ENCODE results near the gene PPP1R12B.
"Not testable (repeated sequence)": the region's sequence is repeated elsewhere in the genome, so short reads cannot be mapped to it uniquely, and the experiment has no call there.

PPP1R12B gene

DNA sequence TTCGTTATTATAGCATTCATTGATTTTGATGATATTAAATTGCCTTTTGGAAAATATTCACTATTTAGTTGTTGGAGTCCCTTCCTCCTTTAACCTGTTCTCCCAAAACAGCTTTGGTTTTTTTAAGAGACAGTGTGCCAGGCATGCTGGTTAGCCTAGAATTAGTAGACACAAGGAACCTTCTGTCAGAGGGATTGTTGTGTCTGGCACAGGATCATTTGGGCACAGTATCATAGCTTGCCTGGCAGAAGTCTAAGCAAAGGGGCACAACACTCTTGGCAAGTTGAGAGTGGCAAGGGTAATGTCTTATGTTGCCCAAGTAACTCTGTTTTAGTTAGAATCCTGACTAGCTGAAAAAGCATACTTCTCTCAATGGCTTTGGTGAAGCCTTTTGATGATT lies 49.9 kb downstream of the PPP1R12B start:
- not testable (repeated sequence) for DNase-seq (ENCODE audit: low spot score)

DNA sequence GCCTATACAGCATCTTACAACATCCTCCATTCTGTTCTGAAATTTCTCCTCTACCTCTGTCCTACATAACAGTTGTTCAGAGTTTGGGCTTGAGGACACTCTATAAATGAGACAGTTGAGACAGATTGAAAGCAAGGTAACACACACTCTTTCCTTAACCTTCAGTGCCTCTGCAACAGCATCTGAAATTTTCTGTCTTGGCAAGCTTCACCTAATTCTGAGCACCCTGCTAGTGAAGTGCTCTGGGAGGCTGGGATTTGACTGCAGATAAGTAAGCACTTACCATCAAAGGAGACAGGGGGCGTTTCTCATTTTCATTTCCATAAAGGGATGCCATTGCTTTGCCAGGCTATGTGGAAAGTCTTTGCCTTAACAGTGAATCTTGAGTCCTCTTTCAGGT lies 53.3 kb downstream of the PPP1R12B start:
- not testable (repeated sequence) for DNase-seq (ENCODE audit: low spot score)

DNA sequence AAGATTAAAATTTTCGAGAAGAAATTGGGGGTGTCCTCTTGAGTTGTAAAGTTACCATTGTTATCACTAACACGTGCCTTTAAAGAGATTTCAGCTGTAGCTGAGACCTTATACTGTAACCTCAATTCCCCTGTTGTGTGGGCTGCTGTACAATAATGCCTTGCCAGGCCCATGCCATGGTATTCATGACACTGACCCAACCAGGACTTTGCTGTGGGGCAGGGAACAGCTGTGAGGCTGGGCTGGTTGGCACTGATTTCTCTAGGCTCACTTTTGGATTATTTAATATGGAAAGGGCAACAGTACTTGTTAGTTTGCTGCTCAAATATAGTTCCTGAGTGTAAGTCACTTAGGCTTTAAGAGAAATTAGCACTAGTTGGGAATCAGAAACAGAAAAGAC lies 54.9 kb downstream of the PPP1R12B start:
- DNase-seq (ENCODE audit: low spot score) = not testable (repeated sequence)

DNA sequence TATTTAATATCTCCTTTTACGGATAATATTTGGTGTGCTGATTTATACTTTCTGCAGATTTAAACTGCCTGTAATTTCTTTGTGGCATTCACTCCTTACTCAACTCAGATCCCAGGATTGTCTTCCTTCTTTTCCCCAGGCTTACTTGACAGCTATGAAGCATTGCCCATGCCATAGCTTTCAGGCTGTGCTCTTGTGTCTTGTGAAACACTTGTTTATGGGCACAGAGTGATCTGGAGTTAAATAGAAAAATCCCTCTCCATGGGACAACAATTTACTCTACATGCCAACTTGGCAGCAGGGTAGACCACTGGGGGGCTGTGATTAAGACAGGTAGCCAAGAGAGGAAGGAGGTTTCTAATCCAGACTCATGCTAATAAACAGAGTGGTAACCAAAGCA lies 57.4 kb downstream of the PPP1R12B start:
- no peak for DNase-seq (ENCODE audit: low spot score)

DNA sequence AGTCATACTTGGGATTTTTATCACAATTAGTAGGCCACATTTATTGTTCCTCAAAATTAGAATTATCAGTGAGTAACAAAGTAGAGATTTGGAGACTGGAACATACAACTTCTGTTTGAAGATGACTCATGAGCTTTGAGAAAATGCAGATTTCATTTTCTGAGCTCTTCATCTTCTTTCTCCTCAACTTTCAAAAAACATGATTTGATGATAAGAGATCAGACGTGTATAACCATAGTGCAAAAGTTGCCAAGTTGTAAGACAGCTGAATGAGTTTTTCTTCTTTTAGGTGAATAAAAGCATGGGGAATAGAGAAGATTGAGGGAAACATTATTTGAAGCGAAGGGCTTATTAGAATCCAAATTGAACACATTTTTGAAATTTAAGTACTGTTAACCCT lies 58.4 kb downstream of the PPP1R12B start:
- DNase-seq (ENCODE audit: low spot score) = not testable (repeated sequence)

DNA sequence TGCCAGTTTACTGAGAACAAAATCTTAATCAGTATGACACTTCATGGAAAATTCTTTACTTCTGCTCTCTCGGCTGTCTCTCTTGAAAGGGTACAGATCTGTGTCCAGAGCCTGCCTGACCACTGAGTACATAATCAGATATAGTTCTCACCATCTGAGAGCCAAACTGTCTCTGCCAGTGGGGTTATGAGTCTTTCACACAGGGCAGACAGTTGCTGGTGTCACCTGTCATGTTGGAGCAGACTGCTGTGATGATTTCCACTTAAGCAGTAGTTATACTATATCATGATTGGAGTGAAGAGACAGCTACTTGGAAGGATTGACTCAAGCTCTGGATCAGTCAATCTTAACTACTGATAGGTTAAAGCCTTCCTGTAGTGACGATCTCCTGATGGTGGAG lies 58.9 kb downstream of the PPP1R12B start:
- not testable (repeated sequence) for DNase-seq (ENCODE audit: low spot score)

DNA sequence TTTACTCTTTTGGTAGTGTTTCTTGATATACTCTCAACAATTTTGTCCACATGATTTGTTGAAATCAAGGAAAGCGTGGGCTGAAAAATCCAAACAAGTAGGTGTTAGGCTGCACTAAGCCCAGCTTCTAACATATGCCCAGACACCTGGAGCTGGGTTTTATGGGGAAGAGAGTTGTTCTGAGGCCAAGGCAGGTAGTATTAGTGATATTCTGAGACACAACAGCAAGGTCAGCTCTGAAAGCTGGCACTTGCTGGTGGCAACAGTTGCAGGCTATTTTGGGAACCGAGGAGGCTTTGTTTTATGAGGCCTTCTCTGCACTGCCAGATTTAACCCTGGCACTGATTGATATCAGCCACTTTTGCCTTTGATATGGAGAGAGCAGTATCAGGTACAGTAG lies 61.8 kb downstream of the PPP1R12B start:
- not testable (repeated sequence) for DNase-seq (ENCODE audit: low spot score)

DNA sequence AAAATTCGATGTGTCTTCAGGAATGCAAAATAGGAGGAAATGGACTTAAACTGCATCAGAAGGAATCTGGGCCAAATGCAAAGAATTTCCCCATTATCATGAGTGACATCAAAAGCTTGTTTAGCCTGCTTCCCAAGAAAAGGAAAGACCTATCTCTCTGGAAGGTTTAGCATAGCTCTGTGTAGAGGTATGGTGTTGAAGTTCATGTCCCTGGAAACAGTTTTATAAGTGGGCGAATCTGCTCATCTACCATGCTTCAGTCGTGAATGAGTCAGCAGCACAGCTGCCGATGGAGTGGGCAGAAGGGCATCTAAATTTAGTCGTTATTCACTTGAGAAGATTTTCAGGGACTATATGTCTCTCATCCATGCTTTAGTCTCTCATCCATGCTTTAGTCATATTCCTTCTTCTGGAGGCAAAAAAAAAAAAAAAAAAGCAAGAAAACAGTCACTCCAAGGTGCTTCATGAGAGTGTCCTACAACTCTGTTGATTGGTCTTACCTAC lies 62.4 kb downstream of the PPP1R12B start:
- DNase-seq (ENCODE audit: low spot score) = not testable (repeated sequence)

DNA sequence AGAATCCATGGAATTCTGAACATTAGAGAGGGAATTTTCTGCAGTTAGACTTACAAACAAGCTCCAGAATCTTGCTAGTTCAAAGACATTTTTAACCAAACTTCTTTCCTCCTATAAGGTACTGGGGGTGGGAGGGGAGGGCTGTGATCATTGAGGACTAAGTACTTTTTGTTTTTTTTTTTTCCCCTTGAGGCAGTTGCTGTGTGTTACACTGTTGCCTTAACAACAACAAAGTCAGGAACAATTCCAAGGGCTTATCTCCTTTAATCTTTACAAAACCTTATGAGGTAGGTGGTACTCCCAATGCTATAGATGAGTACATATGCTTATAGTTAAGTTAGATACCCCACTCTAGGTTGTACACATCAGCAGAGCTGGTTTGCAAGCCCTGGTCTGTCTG lies 62.9 kb downstream of the PPP1R12B start:
- no peak for DNase-seq (ENCODE audit: low spot score)

DNA sequence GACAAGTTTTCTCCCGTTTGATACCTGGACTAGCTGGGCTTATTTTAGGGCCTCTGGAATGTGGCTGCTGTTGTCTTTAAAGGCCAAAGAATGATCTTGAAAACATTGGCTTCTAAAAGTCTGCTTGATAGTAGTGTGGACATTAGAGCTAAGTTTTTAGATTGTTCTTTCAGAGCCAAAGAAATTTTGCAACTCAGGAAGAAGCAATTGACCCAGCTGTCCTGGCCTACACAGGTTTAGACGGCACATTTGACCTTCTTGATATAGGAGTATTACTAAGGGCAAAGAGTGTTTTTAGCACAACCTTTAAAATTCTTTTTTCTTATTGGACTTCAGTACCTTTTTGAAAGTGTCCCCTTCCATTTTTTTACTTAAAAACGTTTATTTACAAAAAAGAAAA lies 63.9 kb downstream of the PPP1R12B start:
- DNase-seq (ENCODE audit: low spot score) = not testable (repeated sequence)

DNA sequence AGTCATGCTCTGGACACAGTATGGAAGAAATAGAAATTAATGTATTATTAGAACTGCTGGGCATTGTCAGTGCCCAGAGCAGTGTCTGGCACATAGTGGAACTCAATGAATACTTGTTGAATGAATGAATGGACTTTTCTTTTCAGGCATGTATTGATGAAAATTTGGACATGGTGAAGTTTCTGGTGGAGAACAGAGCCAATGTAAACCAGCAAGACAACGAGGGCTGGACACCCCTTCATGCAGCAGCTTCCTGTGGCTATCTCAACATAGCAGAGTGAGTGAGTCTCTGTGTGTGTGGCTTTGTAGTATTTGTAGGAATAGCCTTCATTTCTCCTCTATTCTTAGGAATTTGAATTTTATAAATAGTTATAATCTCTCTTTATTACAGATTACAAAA lies 68.1 kb downstream of the PPP1R12B start:
- DNase-seq (ENCODE audit: low spot score) = no peak

DNA sequence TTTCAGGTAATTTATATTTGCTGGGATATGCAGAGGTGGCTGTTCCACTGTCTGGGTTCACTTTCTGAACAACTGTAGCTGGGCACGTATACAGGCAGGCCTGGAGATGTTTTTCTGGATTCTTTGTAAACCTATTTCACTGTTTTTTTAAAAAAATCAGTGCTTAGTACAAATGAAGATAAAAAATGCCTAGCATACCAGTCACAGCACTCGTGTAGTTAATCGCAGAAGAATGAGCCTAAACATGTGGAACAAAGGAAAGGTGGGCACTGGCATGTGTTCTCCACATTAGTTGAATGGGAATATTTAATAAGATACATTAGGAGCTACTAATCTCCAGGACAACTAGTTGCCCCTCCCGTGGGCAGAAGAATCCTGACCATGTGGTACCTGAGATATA lies 68.6 kb downstream of the PPP1R12B start:
- DNase-seq (ENCODE audit: low spot score) = not testable (repeated sequence)

DNA sequence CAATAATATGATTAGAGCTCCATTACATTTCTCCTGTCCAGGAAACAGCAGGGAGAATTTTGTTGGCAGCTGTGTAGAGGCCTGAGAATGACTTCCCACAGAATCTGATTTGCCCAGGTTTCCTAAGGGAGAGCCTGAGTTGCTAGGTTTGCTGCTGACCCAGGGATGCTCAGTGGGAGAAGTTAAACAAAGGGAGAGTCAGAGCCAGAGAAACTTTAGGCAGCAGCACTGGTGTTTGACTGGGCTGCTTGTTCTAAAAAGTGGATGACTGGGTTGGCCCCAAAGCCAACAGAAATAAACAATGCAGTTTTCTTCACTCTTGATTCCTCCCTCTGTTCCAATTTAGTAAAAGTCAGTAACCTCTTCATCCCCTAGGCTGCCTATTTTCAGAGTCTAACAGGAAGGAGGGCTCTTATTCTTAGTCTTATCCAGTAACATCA lies 69.3 kb downstream of the PPP1R12B start:
- DNase-seq (ENCODE audit: low spot score) = not testable (repeated sequence)

DNA sequence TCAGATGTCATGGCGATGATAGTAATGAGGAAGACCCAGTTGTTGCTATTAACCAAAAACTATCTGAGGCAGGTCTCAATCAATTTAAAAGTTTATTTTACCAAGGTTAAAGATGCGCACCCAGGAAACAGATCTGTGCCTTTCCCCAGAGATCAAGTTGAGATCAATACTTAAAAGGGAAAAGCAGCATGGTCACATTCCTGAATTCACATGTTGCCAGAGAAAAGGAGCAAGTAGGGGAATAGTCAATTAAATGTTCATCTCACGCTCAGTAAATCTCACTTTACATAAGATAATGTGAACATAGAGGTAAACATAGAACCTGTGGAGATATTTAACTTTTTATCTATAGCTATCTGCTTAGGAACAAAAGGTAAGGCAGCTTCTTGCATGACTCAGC lies 71.2 kb downstream of the PPP1R12B start:
- not testable (repeated sequence) for DNase-seq (ENCODE audit: low spot score)

DNA sequence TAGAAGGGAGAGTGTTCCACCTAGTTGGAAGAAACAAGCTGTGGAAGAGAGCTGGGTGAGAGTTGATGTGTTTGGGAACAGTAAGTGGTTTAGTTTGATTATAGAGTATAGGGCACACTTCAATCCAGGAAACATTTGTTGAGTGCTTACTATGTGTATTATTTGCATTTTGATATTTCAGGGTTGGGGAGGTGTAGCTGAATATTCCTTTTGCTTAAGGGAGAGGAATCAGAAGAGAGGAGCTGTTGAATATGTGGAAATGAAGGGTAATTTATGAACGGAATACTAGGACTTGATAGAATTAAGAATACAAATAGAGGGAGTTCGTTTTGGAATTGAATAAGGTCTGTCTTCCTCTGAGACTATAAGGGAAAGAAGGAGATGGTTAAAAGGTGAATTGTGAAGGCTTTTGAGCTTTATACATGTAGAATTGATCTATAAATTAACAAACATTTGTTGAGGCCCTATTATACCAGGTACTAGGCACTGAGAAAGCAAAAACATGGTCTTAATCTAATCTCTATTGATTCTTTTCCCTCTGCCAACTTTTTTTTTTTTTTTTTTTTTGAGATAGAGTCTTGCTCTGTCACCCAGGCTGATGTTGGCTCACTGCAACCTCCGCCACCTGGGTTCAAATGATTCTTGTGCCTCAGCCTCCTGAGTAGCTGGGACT lies 72.1 kb downstream of the PPP1R12B start:
- not testable (repeated sequence) for DNase-seq (ENCODE audit: low spot score)

DNA sequence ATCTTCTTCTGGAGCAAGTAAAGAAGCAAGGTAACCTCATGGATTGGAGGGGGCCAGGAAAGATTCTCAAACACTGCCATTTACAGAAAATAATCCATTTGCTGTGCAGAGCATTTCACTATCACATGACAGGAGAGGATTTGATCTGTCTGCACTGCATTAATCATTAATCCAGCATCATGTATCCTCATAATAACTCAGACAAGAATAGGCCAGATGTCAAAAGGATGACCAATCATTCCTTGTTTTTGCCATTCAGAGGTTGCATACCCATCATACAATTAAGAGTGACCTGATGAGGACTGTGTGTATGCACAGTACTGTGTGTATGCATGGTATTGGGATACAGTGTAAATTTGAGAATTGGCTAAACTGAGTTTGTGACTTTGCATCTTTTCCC lies 74.2 kb downstream of the PPP1R12B start:
- DNase-seq (ENCODE audit: low spot score) = not testable (repeated sequence)

DNA sequence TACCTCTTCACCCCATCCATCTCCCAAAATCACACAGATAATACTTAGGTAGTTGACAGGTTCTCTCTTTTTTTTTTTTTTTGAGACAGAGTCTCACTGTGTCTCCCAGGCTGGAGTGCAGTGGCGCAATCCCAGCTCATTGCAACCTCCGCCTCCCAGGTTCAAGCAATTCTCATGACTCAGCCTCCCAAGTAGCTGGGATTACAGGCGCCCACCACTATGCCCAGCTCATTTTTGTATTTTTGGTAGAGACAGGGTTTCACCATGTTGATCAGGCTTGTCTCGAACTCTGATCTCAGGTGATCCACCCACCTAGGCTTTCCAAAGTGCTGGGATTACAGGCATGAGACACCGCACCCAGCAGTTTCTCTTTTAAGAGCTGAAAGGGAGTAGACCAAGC lies 75.8 kb downstream of the PPP1R12B start:
- not testable (repeated sequence) for DNase-seq (ENCODE audit: low spot score)

DNA sequence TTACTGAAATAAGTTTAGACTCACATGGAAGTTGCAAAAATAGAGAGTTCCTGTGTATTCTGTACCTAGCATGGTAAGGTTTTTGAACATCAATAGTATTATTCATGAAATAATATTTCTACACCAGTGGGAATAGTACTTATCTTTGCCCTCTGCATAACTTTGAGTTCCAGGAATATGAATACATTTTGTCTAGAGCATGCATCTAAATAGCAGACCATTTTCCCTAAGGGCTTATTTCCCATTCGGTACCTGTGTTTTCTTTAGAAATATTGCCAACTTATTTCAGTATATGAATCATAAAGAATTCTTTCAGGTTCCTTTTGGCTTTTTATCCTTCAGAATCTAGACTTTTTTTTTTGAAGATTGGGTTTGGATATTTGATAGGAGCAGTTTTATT lies 81.6 kb downstream of the PPP1R12B start:
- DNase-seq (ENCODE audit: low spot score) = not testable (repeated sequence)

DNA sequence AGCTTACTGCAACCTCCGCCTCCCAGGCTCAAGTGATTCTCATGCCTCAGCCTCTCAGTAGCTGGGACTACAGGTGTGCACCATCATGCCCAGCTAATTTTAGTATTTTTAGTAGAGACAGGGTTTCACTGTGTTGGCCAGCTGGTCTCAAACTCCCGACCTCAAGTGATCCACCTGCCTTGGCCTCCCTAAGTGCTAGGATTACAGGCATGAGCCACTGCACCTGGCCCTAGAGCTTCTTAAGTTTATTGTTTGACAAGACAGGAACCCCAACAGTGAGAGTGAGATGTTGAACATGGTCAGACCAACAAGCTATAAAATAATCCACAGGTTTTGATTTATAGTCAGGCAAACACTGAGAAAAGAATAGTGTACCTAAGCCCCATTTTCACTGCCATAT lies 83.8 kb downstream of the PPP1R12B start:
- not testable (repeated sequence) for DNase-seq (ENCODE audit: low spot score)

DNA sequence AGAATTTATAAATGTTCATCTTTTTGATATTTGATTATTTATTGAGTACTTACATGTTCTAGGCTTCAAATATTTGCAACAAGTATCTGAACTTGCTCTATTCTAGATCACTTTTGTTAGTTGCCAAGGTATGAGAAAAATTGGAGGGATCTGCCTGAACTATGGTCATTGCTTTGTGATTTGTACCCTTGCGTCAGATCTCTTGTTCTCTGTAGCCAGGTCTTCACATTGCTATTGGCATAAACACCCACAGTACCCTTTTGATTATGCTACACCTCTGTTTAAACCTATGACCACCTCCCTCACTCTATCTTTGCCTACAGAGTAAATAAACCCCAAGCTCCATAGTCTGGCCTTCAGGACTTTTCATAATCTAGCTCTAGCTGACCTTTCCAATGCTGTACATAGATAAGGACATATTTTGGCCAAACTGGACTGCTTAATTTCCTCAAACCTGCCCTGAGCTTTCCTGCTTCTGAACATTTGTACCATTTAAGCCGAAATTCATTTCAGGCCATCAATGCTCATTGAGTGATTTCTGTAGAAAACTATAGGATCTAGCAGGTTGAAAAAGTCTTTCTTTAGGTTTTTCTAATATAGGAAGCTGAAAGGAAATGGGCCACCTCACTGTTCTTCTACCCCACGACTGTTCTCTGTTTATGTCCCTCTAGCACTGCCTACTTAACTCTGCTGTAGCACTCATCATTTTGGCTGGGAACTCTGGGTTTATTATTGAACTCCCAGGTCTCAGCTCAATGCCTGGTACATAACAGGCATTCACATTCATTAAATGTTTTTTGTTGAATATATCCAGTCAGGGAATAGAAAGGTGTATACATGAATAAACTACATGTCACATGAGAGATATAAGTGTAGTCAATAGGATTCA lies 84.9 kb downstream of the PPP1R12B start:
- DNase-seq (ENCODE audit: low spot score) = no peak

DNA sequence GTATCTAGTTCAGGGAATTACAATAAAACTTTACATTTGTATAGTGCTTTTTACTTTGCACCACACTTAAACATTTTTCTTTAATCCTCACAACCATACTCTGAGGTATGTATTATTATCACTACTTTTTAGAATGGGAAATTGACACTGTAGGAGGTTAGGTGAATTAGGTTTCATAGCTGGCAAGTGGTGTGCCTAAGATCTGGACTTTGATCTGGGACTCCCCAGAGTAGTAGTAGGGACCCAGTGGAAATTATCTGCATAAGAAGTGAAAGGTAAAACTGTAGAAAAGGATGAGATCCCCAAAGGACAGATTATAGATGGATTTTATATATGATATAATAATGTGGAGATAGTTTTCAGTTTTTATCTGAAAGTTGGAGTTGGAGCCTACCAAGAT lies 85.6 kb downstream of the PPP1R12B start:
- DNase-seq (ENCODE audit: low spot score) = no peak

DNA sequence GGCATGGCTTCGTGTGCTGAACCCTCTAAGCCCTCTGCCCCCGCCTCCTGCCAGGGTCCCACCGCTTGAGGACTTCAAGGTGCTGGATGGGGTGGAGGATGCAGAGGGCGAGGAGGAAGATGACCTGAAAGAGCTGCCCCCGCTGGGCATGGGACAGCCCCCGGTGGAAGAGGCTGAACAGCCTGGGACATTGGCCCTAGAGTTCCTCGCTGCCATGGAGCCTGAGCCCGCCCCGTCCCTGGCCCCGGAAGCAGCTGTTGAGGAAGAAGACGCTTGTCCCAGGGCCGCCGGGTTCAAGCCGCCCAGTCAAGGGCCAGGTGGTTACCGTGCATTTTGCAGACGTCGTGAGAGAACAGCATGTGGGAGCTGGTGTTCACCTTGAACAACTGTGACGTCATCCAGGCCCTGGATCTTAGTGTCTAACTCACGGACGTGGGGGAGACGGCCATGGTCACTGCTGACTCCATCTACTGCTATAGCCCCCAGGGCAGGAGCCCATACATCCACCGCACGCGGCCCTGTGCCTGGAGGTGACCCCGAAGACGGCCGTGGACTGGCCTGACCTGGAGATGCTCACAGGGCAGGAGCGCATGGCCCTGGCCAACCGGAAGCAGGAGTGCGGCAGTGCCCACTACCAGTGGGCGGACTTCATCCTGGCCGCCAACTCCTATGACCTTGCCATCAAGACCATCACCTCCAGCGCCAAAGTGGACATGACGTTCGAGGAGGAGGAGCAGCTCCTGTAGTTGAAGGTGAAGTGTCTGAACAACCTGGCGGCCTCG lies 90.1 kb downstream of the PPP1R12B start:
- DNase-seq (ENCODE audit: low spot score) = no peak
